Ascending aorta (tissue), 2 donors: ENCODE results near the gene SPIN4. TPM values are rescaled to one million over a fixed set of nuclear protein-coding genes. Genes with fewer than 3 reads are reported as not detected.

Experiments
- DNase-seq, 2 donors: peaks; one replicate each; pipeline ENCODE4 v3.0.0-alpha.2; 2019; ENCODE audit warnings: low spot score in 2 of 2
- H3K27ac ChIP-seq, 2 donors: fragments of 200-600 bp; sonication (generic); one replicate each; pipeline ENCODE4 v1.5.1; 2016 to 2017; ENCODE audit warnings: mild to moderate bottlenecking in 1 of 2
- H3K27me3 ChIP-seq: fragments of 200-600 bp; sonication (generic); one replicate; pipeline ENCODE4 v1.5.1; 2017
- H3K36me3 ChIP-seq, 2 donors: fragments of 200-600 bp; sonication (generic); one replicate each; pipeline ENCODE4 v1.5.1; 2016
- H3K4me1 ChIP-seq, 2 donors: fragments of 200-600 bp; sonication (generic); one replicate each; pipeline ENCODE4 v1.5.1; 2016 to 2017; ENCODE audit warnings: mild to moderate bottlenecking in 1 of 2
- H3K4me3 ChIP-seq, 2 donors: fragments of 200-600 bp; sonication (generic); one replicate each; pipeline ENCODE4 v1.5.1; 2016 to 2017; ENCODE audit warnings: mild to moderate bottlenecking in 1 of 2
- H3K9me3 ChIP-seq, 2 donors: fragments of 200-600 bp; sonication (generic); one replicate each; pipeline ENCODE4 v1.5.1; 2016
- CTCF ChIP-seq, 3 experiments: fragments of 200-600 bp in 2 of 3; fragments of 450-650 bp in 1 of 3; sonication (generic) in 2 of 3; IDR thresholded peaks; one replicate each; pipeline ENCODE4 v1.5.1; 2016 to 2019; ENCODE audit warnings: antibody characterized with exemption in 3 of 3, mild to moderate bottlenecking in 1 of 3, moderate library complexity in 1 of 3
- intact Hi-C: fragments of 100-400 bp; cut with DNase I; formaldehyde crosslinking; loops from one replicate; pipeline ENCODE4 v1.15.1; 2023
- total RNA-seq: library from RNA; depleted of rRNA; stranded (reverse); fragments of >200 nt; gene quantifications from one replicate; pipeline ENCODE4 v1.1.0, GENCODE V29; 2016

SPIN4 gene
- total RNA-seq, 1 donor from 2014 or later: 9.2 TPM

GRCh38 chrX:63327788-63328187 lies 23.3 kb downstream of the SPIN4 start:
- no peaks in the 10 kb centered on the region for H3K4me1 ChIP-seq
- TF ChIP-seq CTCF (IDR thresholded peaks at IDR 0.05): no peak
- intact Hi-C loops: no loop called here
- no peaks in the 10 kb centered on the region for H3K9me3 ChIP-seq
- H3K27me3 ChIP-seq: no peaks in the 10 kb centered on the region
- no peak overlapping the region for H3K27ac ChIP-seq
- no peak for DNase-seq
- H3K4me3 ChIP-seq: no peak overlapping the region
- H3K36me3 ChIP-seq: no peaks in the 10 kb centered on the region

GRCh38 chrX:63299596-63299995 lies 51.5 kb downstream of the SPIN4 start:
- TF ChIP-seq CTCF (IDR thresholded peaks at IDR 0.05): no peak
- Histone ChIP-seq H3K36me3 (no peaks in the 10 kb centered on the region), H3K4me3 (no peak overlapping the region), H3K27ac (no peak overlapping the region), H3K9me3 (peaks cover 0 to 10% of the 10 kb centered on the region in 2 donors), H3K4me1 (no peaks in the 10 kb centered on the region), H3K27me3 (no peaks in the 10 kb centered on the region)
- intact Hi-C loops: no loop called here
- no peak for DNase-seq
